Stomach smooth muscle (tissue), 2 donors: ENCODE data around the gene SPRR1B.

Experiments
- H3K27ac ChIP-seq: one replicate; pipeline ENCODE4 v1.7.0; 2013; ENCODE audit warnings: mild to moderate bottlenecking, low read length, inconsistent platforms
- H3K27me3 ChIP-seq, 2 donors: one replicate each; pipeline ENCODE4 v1.7.0; 2013; ENCODE audit warnings: low read length in 2 of 2; ENCODE audit not compliant: insufficient read depth in 2 of 2, control insufficient read depth in 1 of 2
- H3K36me3 ChIP-seq, 2 donors: one replicate each; pipeline ENCODE4 v1.7.0; 2013; ENCODE audit warnings: low read length in 2 of 2; ENCODE audit not compliant: control insufficient read depth in 2 of 2, insufficient read depth in 2 of 2
- H3K4me1 ChIP-seq: one replicate; pipeline ENCODE4 v1.7.0; 2013; ENCODE audit warnings: low read length; ENCODE audit not compliant: control insufficient read depth, insufficient read depth
- H3K4me3 ChIP-seq, 2 donors: one replicate each; pipeline ENCODE4 v1.7.0; 2013; ENCODE audit warnings: low read length in 2 of 2
- H3K9ac ChIP-seq, 2 donors: one replicate each; pipeline ENCODE4 v1.7.0; 2013; ENCODE audit warnings: low read length in 2 of 2, mild to moderate bottlenecking in 1 of 2
- H3K9me3 ChIP-seq, 2 donors: one replicate each; pipeline ENCODE4 v1.7.0; 2013; ENCODE audit warnings: low read length in 2 of 2; ENCODE audit not compliant: control insufficient read depth in 2 of 2
- donor health status: healthy.
- donor health status: Pancreatic carcinoma.

SPRR1B gene

GRCh38 chr1:153081736-153082135 is 50.7 kb downstream of the SPRR1B start:
- Histone ChIP-seq H3K4me1 (no peaks in the 10 kb centered on the region), H3K4me3 (no peak overlapping the region), H3K9me3 (no peaks in the 10 kb centered on the region), H3K36me3 (no peaks in the 10 kb centered on the region), H3K27ac (no peak overlapping the region), H3K27me3 (no peaks in the 10 kb centered on the region), H3K9ac (no peak overlapping the region)
